KMS-11 (cell line): ENCODE results near the gene CDC42.
A peak's percentile ranks its signal among the peaks of the same experiment; 100 is the strongest.

Experiments
- H2AFZ ChIP-seq: fragments of 200-600 bp; sonication (generic); 2 replicates; pipeline ENCODE4 v1.6.1; 2016; ENCODE audit warnings: antibody characterized with exemption, mixed run types, low read depth
- H3K27ac ChIP-seq: fragments of 200-600 bp; sonication (generic); 2 replicates; pipeline ENCODE4 v1.6.1; 2016; ENCODE audit warnings: mild to moderate bottlenecking, mixed run types
- H3K27me3 ChIP-seq: fragments of 200-600 bp; sonication (generic); 2 replicates; pipeline ENCODE4 v1.6.1; 2017; ENCODE audit warnings: mild to moderate bottlenecking, low read depth, mixed run types, moderate library complexity; ENCODE audit not compliant: insufficient read depth
- H3K36me3 ChIP-seq: fragments of 200-600 bp; sonication (generic); 2 replicates; pipeline ENCODE4 v1.6.1; 2017; ENCODE audit warnings: mild to moderate bottlenecking, mixed run types; ENCODE audit not compliant: insufficient read depth
- H3K4me1 ChIP-seq: fragments of 200-600 bp; sonication (generic); 2 replicates; pipeline ENCODE4 v1.6.1; 2016; ENCODE audit warnings: mild to moderate bottlenecking, low read depth, mixed run types; ENCODE audit not compliant: poor library complexity, severe bottlenecking
- H3K4me2 ChIP-seq: fragments of 200-600 bp; sonication (generic); 2 replicates; pipeline ENCODE4 v1.7.0; 2016; ENCODE audit warnings: mild to moderate bottlenecking, mixed run types
- H3K4me3 ChIP-seq: fragments of 200-600 bp; sonication (generic); IDR thresholded peaks from 2 replicates; pipeline ENCODE4 v1.6.1; 2017; ENCODE audit warnings: low read depth, low read length, mixed read lengths; ENCODE audit not compliant: insufficient read depth
- H3K79me2 ChIP-seq: fragments of 200-600 bp; sonication (generic); 2 replicates; pipeline ENCODE4 v1.6.1; 2016; ENCODE audit warnings: low read depth, mixed run types; ENCODE audit not compliant: insufficient read depth
- H3K9ac ChIP-seq: fragments of 200-600 bp; sonication (generic); 2 replicates; pipeline ENCODE4 v1.6.1; 2016; ENCODE audit warnings: mild to moderate bottlenecking, mixed run types
- H4K20me1 ChIP-seq: fragments of 200-600 bp; sonication (generic); 2 replicates; pipeline ENCODE4 v1.6.1; 2016; ENCODE audit warnings: mild to moderate bottlenecking, mixed run types; ENCODE audit not compliant: insufficient read depth
- CTCF ChIP-seq: fragments of 200-600 bp; sonication (generic); conservative IDR thresholded peaks from 2 replicates; pipeline ENCODE4 v1.6.1; 2017; ENCODE audit warnings: low read depth, mild to moderate bottlenecking, antibody characterized with exemption, low read length, moderate library complexity, mixed read lengths

The CDC42 gene

GRCh38 chr1:22131062-22131461 lies 78.6 kb downstream of the CDC42 start:
- Histone ChIP-seq H3K27ac (no peak overlapping the region), H3K4me1 (no peaks in the 10 kb centered on the region), H4K20me1 (no peaks in the 10 kb centered on the region), H3K4me3 (no peak overlapping the region), H3K4me2 (no peak overlapping the region), H3K36me3 (no peaks in the 10 kb centered on the region), H3K9ac (no peak overlapping the region), H2AFZ (no peak overlapping the region), H3K27me3 (no peaks in the 10 kb centered on the region; the same call in 1 of the 2 replicates), H3K79me2 (no peaks in the 10 kb centered on the region)
- TF ChIP-seq CTCF: no peak

DNA sequence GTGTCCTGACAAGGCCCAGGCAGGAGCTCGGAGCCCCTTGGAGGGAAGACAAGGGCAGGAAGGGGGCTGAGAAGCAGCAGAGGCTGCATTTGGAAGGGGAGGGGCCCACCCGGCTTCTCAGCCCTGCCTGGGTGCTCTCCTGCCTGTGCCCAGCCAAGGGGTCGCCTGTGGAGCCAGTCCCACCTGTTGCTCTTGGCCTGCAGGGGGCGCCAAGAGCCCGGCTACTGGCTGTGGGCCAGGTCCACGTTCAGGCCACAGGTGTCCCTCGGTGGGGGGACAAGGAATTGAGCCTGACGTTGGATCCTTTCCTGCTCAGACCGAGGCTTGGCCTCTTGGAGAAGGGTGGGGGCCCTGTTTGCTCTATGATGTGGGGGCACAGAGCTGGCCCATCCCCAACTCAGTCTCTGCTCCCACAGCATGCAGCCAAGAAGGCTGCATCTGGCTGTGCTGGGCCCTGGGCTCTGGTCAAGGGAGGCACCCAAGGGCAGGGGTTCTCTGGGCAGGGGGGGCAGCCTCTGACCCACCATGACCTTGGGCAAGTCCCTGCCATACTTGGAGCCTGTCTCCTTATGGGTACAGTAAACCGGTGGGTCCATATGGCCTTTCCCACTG lies 79.5 kb downstream of the CDC42 start:
- no peaks in the 10 kb centered on the region for H3K4me1 ChIP-seq
- no peak overlapping the region for H3K9ac ChIP-seq
- H3K27ac ChIP-seq: no peak overlapping the region
- no peaks in the 10 kb centered on the region for H3K79me2 ChIP-seq
- H4K20me1 ChIP-seq: no peaks in the 10 kb centered on the region
- H3K36me3 ChIP-seq: no peaks in the 10 kb centered on the region
- H3K4me3 ChIP-seq: no peak overlapping the region
- H3K4me2 ChIP-seq: no peak overlapping the region
- no peaks in the 10 kb centered on the region; the same call in 1 of the 2 replicates for H3K27me3 ChIP-seq
- no peak overlapping the region for H2AFZ ChIP-seq
- peak; percentile 79 for TF ChIP-seq CTCF

DNA sequence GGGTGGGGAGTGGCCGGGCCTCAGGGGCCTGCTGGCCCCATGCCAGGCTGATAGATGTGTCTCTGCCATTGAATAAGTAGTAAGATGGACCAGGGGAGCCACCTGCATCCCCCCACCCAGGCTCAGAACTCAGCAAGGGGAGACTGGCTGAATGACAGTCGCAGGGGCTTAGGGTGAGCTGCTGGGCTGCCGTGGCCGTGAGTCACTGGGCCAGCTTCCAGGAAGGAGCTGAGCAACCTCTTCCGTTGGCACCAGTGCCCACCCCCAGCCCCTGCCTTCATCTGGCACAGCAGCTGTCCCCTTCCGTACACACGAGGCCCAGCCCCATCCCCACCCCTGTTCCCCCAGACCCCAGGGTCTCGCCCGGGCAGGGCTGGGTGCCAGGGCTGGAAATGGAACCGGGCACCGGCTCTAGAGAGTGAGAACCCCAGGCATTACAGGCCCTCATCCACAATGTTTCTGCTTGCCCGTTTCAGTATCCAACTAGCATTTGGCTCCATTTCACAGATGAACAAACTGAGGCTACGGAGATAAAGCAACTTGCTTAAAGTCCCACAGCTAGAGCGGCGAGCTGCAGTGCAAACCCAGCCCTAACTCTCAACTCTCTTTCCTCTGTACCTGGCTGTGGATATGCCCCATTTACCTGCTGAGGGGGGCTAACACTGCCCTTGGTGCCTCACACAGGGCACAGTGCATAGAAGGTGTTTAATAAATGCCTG lies 80.2 kb downstream of the CDC42 start:
- Histone ChIP-seq H3K9ac (no peak overlapping the region), H3K27me3 (no peaks in the 10 kb centered on the region; the same call in 1 of the 2 replicates), H3K27ac (no peak overlapping the region), H3K4me2 (no peak overlapping the region), H2AFZ (no peak overlapping the region), H3K79me2 (no peaks in the 10 kb centered on the region), H3K4me1 (no peaks in the 10 kb centered on the region), H3K36me3 (no peaks in the 10 kb centered on the region), H4K20me1 (no peaks in the 10 kb centered on the region), H3K4me3 (no peak overlapping the region)
- no peak for TF ChIP-seq CTCF

DNA sequence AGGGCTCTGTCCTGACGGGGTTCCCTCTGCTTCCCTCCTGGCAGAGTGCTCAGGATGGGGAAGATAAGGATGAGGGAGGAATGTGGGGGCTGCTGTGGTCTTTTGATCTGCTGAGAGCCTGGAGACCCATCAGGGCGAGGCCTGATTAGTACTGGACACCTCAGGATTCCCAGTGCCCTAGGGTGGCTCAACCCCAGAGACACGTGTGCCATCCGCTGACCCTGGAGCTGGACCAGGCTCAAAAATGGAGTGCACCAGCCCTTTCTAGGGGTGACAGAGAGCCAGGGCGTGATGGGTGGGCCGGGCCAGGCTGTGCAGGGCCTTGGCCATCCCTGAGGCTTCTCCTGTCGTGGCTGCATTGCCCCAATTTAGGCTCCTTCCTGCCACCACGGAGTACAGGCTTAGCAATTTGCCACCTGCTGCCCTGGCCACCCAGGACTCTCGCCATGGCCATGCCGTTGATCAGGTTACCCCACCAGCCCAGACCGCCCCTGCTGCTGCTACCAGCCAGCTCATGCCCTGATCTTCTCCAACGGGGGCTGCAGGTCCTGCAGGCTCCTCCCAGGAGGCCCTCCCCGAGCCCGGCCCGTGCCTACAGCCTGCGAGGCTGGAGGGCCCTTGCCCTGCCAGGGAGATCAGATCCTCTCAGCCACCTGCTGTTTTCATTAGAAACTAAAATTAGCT lies 80.9 kb downstream of the CDC42 start:
- no peak overlapping the region for H3K27ac ChIP-seq
- H4K20me1 ChIP-seq: no peaks in the 10 kb centered on the region
- no peak overlapping the region for H2AFZ ChIP-seq
- no peaks in the 10 kb centered on the region for H3K4me1 ChIP-seq
- H3K4me3 ChIP-seq: no peak overlapping the region
- H3K36me3 ChIP-seq: no peaks in the 10 kb centered on the region
- no peak for TF ChIP-seq CTCF
- no peak overlapping the region for H3K9ac ChIP-seq
- H3K4me2 ChIP-seq: no peak overlapping the region
- H3K79me2 ChIP-seq: no peaks in the 10 kb centered on the region
- peaks cover 5% of the 10 kb centered on the region; the same call in 1 of the 2 replicates for H3K27me3 ChIP-seq
